Fibroblast of gingiva (primary cell): ENCODE data around the gene DCAKD.

Source experiments
- DNase-seq: peaks from one replicate; pipeline ENCODE4 v3.0.0-alpha.2; 2011; ENCODE audit warnings: low read depth

DCAKD gene, protein sequence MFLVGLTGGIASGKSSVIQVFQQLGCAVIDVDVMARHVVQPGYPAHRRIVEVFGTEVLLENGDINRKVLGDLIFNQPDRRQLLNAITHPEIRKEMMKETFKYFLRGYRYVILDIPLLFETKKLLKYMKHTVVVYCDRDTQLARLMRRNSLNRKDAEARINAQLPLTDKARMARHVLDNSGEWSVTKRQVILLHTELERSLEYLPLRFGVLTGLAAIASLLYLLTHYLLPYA

DNA sequence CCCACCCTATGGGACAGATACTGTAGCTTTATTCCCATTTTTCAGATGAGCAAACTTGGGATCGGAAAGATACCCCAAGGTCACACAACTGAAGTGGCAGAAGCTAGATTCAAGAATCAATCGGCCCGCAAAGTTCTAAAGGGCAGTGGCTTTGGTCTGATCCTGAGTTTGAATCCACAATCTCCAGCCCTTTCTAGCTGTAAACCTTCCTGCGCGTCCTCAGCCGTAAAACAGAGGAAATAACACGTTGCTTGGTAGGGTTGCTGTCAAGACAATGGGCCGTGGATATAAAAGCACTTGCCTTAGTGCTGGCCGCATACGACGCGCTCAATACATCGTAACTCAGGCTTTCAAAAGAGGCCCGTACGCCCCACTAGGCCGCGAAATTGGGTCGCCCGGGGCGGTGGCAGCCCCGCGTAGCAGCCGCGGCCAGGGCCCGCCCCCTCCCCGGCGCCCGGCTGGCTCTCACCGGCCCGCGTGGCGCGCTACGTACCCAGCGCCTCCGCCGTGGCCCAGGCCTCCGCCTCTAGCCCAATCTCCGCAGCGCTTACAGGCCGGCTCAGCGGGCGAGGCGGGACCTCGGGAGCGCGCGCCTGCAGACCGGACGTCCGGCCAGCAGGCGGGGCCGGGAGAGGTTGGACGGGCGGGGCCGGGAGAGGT lies at the start of gene DCAKD:
DCAKD (minus strand) TSS at position 573 of the 660 bp plus-strand sequence. CDS start 16,747 bp downstream, outside the sequence.
- peak; percentile 97 for DNase-seq

DNA sequence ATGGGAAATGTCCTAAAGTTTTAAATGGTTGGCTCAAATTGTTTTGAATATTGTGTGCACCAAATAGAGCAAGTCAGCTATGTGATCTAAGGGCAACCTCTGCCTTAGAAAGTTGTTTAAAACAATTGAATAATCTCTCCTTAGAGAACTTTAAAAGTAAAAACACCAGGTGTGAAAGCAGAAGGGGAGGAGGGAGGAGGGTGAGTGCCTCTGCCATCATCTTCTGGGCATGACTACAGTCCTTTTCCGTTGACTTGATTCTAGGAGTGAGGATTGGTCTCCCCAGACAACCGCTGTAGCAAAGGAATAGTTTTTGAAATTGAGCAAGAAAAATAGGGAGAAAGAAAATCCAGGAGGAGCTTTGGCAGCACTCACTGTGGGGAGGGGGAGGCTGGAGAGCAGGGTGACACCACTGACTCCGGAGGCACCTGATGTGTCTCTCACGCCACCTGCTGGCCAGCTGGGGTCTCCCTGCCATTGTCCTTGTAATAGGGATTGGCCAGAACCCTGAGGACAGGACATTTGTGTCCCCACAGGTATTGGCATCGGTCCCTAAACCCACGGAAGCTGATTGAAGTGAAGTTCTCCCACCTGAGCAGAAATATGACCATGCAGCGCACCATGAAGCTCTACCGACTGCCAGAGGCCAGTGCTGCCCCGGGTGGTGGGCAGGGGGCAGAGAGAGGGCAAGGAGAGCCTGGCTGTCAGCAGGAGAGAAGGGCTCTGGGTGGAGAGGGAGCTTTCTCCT lies 47.6 kb upstream of the DCAKD start:
- DNase-seq: peak; percentile 78

DNA sequence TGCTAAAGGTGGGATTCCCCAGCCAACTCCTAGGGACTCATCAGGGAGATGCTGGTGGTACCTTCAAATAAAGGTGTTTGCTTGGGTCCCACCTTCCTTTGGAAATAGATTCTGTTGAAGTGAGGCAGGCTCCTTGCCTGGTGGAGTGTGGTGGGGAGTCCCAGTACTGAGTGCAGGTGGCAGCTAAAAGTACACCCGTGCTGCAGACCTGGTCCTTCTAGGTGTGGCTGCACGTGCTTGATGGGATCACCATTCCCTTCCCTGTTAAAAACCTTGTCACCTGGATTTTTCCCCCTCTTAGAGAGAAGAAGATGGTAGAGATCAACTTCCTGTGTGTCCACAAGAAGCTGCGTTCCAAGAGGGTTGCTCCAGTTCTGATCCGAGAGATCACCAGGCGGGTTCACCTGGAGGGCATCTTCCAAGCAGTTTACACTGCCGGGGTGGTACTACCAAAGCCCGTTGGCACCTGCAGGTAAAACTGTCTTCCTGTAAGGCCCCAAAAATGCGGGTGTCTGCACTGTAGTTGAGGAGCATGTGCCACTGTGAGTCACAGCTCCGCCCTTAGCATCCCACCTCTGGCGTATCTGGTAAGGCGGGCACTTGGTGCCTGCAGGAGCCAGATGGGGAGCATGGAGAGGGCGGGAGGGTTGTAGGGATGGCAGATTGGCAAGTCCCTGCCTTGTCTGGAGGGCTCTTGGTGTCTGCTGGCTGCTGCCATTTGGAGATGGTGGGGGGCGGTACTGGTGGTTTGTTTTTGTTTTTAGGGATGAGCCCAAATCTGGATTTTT lies 46.8 kb upstream of the DCAKD start:
- DNase-seq: no peak

DNA sequence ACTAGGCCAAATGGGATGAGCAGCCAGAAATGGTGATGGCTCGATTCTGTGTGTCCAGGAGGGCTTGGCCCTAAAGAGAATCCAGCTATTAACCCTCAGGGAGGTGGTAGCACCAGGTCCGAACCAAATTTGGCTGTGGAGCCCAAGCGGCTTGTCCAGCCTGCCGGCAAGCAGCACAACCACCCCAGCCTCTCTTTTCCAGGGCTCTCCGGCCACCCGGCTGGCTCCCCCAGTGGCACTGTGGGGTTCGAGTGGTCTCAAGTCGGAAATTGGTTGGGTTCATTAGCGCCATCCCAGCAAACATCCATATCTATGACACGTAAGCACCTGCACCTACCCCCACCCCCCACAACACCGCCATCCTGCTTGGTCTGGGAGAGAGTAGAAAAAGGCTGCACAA lies 45.5 kb upstream of the DCAKD start:
- no peak for DNase-seq

DNA sequence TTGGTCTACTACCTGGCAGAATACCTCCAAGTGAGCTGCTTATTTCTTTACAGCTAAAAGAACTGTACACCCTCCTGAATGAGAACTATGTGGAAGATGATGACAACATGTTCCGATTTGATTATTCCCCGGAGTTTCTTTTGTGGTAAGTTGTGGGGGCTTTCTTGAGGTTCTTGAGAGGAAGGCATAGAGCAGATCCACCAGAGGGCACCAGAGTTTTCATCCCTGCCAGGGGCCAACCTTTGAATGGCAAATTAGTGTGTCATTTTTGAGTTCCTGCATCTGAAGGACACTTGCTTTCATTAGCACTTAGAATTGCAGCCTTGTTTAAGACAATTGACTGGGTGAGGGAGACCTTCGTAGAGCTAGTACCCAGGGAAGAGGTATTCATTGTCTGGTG lies 44.7 kb upstream of the DCAKD start:
- peak; percentile 35 for DNase-seq

DNA sequence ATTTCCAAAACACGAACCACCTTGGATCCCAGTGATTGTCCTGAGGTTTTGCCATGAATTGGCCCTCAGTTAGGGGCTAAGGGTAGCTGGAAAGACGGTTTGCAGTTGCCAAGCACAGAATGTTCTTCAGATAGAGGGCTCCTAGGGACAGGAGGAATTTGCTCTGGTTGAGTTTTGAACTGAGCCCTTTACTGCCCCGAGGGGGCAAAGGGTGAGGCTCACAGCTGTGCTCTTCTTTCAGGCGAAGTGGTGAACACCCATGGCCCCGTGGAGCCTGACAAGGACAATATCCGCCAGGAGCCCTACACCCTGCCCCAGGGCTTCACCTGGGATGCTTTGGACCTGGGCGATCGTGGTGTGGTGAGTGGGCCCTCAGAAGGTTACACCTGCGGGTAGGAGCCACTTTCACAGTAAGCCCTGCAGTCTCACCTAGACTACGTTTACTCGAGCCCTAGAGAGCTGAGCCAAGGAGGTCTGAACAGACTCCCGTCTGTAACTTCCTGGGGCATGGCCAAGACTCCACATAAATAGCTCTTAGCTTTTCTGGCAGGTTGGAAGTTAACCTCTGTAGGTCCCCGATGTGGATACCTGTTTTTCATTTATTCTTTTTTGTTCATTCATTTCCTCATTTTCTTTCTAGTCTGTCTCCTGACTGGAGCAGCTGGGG lies 42.1 kb upstream of the DCAKD start:
- DNase-seq: no peak

DNA sequence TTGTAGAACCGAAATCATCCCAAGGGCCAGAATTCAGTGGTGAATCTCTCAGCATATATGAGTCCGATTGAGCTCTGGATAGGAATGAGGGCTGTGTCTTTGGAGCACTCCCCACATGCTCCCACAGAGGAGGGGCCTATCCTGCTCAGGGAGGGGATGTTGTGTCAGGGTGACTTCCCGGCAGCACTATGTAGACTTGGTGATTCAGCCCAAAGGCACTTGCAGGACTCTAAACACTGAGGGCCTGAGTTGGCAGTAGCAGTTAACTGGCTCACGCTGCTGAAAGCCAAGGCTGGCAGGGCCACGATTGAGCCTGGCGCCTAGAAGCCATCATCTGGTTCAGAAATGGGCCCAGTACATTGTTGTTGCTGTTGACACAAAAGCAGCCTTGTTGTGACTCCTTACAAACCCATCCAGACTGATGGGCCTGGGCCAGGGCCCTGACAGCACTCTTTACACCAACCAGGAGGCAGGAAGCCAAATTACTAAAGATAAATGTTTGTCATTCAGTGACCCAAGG lies 41.5 kb upstream of the DCAKD start:
- DNase-seq: peak; percentile 99

DNA sequence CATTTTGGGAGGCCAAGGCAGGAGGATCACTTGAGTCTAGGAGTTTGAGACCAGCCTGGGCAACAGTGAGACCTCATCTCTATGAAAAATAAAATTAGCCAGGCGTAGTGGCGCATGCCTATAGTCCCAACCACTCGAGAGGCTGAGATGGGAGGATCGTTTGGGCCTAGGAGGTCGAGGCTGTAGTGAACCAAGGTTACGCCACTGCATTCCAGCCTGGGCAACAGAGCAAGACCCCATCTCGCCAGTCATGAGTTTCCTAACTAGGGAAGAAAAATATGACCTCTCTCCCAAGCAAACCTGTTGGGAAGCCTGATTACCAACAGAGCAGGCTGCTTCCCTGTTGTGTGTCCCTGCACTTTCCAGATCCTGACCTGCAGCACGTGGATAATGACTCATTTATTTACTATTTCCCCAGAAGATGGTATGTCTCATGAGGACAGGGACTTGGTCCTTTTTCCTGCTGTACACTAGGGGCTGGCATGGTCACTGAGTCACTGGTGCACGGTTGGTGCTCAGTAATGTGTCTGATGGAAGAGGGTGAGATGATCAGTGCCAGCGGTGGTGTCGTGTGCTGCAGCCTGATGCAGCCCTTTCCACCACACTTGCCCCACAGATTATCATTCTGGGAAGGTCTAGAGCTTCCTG lies 40.5 kb upstream of the DCAKD start:
- DNase-seq: peak; percentile 22

DNA sequence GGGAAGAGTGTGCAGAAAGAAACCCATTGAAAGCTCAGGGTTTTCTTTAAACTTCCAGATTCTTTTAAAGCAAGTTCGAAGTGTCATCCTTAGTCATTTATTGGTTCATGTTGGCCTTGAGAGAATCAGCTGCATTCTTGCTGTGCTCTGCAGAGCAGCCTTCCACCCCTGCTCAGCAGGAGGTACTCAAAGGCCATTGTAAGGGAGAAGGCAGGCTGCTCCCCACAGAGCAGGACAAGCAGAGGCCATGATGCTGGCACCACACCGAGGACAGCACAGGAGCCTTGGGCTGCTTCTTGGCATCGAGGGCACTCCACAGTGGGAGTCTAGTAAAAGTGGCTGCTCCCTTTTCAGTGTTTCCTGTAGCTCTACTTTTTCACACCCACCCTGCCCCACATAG lies 39.3 kb upstream of the DCAKD start:
- peak; percentile 38 for DNase-seq

DNA sequence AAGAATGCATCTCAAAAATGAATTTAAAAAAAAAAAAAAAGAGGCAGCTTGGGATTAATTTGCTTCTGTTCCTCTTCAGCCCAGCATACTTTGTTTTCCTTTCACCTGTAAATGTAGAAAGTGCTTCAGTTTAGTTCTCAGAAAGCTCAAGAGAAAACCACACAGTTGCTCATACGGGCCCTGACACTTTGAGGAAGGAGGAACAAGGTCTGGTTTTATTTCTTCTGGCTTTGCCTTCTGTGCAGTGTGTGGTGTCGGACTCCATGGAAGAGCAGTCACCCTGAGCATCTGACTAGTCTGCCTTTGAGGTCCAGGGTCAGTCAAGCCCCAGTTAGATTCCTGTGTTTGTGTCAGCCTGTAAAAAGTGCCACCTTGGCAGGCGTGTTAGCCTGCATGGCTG lies 37.3 kb upstream of the DCAKD start:
- DNase-seq: no peak

DNA sequence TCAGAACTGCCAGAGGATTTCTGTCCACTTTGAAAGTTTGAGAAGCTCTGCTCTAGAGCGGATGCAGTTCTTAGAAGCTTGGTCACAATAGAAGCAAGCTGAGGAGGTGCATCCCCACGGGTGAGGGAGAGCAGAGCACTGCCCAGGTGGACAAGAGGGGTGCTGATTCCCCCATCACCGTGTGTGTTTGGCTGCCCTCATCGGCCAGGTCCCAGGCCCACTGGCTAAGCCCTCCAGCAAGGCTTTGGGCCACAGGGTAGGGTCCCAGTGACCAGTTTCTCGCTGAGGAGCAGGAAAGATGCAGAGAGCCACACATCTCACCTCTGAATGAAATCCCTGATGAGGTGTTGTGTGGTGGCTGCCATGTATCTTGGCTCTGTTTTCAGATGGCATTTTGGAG lies 36.5 kb upstream of the DCAKD start:
- no peak for DNase-seq

DNA sequence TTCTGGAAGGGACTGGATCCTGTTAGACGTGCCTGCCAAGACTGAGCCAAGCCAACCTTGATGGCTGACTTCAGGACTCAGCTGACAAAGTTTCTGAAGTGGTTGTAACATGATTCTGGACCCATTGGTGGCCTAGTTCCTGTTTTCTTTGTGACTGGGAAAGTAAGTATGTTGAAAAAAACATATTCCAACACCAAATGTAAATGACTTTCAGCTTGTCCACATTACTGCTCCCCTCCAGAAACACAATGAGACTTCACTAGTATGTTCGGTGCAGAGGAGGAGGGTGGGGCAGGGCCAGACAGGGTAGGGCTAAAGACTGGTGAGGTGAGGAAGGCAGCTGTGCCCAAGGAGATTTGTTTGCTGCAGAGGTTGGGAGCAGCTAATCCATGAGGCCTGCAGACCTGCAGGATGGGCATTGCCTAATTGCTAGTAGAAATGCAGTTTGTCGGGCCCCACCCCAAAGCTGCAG lies 36.1 kb upstream of the DCAKD start:
- DNase-seq: peak; percentile 82

DNA sequence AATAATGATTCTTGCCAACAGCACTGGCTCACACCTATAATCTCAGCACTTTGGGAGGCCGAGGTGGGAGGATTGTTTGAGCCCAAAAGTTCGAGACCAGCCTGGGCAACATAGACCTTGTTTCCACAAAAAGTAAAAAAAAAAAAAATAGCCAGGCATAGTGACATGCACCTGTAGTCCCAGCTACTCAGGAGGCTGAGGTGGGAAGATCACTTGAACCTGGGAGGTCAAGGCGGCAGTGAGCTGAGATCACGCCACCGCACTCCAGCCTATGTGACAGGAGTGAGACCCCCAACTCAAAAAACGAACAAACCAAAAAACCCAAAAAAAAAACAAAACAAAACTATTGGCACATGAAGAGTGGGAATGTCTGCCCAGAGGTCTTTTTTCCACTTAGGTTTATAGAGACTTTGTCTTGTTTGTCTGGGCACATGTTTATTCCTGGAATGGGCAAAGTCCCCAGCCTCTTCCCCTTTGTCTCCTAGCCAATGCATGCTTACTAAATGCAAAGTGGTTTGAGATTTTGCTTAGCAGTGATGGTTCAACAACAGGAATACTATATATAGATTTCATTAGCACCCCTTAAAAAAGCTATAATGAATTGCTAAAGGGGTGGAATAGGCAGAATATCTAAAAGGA lies 35.6 kb upstream of the DCAKD start:
- DNase-seq: no peak

DNA sequence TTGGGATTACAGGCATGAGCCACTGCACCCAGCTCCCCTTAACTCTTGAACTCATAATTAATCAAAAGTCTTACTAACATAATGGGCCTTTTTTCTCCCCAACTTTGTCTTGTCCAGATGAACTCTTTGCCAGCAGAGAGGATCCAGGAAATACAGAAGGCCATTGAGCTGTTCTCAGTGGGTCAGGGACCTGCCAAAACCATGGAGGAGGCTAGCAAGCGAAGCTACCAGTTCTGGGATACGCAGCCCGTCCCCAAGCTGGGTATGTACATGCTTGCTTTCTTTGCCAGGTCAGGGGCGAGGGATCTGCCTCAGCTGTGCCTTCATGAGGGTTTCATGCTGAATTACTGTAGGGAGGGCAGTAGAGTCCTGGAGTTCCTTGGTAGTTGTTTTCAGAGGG lies 35.0 kb upstream of the DCAKD start:
- no peak for DNase-seq

DNA sequence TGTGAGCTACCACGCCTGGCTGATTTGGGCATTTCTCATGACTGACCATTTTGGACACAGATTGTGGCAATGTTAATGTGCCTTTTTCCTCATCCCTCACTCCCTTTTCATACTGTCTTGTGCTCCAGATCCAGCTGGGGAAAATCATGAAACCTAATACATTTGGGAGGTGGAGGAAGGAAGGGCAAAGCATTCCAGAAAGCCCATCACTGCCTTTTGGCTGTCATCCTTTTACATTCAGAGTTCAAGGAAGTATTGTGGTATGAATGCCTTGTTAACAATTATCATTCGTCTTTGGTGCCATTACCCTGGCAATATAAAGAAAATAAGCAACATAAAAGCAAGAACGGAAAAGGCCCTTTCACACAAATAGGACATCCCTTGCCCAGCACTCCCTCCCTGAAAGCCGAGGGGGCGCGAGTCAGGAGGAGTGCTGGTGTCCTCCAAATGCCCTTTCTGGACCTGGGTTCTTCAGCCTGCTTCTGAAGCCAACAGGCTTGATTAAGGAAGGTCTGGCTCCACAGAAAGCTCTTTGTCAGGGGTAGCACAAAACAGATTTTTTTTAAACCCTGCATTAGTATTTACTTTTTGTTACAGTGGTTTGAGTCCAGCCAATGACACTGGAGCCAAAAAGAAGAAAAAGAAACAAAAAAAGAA lies 29.7 kb upstream of the DCAKD start:
- DNase-seq: peak; percentile 90

DNA sequence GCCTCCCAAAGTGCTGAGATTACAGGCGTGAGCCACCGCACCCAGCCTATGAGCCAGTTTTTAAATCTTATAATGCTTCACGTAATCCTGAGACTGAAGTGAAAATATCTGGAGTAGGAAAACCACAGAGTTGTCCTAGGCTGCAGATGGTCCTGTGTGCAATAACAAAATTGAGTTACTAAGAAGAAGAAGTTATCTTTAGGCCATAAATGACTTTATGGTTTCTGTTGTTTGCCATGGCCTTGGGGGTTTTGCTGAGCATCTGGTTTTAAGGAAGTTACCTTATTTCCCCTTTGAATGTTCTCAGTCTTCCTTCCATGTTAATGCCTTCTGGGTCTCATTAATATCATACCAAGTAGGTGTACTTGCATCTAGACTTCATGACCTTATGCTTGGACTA lies 26.2 kb upstream of the DCAKD start:
- no peak for DNase-seq

DNA sequence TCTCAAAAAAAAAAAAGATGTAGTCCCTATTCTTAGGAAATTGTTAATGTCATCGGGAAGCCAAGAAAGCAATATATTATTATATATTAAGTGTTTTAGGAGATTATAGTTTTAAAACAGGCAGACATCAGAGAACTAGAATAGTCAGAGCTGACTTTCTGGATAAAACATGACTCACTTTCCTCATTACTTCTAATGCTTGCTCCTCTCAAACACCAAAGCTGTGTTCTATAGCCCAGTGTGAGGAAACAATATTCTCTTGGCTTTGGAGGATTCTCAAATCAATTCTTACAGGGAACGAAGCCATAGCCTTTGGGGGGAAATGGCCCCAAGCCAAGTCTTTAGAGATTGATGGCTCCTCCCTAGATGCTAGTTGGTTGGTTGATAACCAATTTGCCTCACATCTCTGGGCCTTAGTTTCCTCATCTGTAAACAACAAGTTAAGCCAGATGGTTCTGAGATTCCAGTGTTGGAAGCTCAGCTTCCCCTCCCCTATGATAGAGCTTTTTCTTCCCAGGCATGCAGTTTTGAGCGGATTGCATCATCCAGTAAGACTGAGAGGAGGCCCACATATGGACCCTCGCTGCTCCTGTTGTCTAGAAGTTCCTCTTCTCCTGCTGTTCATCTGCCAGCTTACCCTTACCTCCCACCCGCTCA lies 22.1 kb upstream of the DCAKD start:
- DNase-seq: peak; percentile 97

DNA sequence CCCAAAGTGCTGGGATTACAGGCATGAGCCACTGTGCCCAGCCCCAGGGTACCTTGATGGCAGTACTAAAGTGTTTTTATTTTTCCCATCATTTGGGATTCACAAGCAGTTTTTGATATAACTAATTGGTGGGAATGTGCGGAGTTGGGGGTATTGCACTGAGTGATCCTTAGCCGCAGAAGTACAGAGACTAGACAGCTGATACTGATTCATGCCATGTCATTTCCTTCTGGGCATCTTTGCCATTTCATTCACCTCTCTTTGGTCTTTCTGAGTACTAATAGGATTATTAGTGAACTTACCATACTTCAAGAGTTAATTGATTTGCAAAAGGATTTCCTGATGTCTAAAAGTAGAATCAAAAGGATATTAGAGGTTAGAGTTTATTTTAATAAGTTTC lies 19.4 kb upstream of the DCAKD start:
- no peak for DNase-seq

DNA sequence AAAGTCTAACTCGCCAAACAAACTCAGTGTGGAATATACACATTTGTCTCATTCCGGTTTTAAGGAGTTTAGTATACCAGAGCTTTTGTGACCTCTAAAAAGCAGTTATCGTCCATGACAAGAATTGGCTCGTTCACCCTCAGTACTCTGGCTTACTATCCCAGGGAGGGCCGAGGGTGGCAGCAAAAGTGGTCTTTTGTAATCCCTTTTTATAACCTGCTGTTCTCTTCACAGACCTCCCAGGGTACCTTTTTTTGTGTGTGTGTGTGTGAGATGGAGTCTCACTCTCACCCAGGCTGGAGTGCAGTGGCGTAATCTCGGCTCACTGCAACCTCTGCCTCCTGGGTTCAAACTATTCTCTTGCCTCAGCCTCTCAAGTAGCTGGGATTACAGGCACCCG lies 18.6 kb upstream of the DCAKD start:
- no peak for DNase-seq
